CD14-positive monocyte (primary cell): ENCODE data around the gene OAT. TPM values are rescaled to one million over a fixed set of nuclear protein-coding genes. Genes with fewer than 3 reads are reported as not detected.
A peak's percentile ranks its signal among the peaks of the same experiment; 100 is the strongest.

Experiments used
- DNase-seq, 3 donors: peaks; one replicate each; pipeline ENCODE4 v3.0.0-alpha.2; 2011 to 2022
- H2AFZ ChIP-seq: 2 replicates; pipeline ENCODE4 v1.6.0; 2012; ENCODE audit warnings: mild to moderate bottlenecking, low read depth, low read length, inconsistent platforms; ENCODE audit not compliant: insufficient read depth, poor library complexity, severe bottlenecking
- H3K27ac ChIP-seq, 2 donors: 1 replicate in 1 of 2; 2 replicates in 1 of 2; pipeline ENCODE4 v1.5.1; 2012 to 2013; ENCODE audit warnings: low read length in 2 of 2, control low read depth in 1 of 2, inconsistent platforms in 1 of 2, low read depth in 1 of 2, mild to moderate bottlenecking in 1 of 2
- H3K27me3 ChIP-seq, 2 donors: one replicate each; pipeline versions ENCODE4 v1.6.0 to v1.6.1; 2011 to 2013; ENCODE audit warnings: low read length in 2 of 2; ENCODE audit not compliant: control insufficient read depth in 2 of 2, insufficient read depth in 2 of 2
- H3K36me3 ChIP-seq, 2 donors: replicated peaks in 1 of 2; 1 replicate in 1 of 2; 2 replicates in 1 of 2; pipeline versions ENCODE4 v1.5.1 to v1.6.1; 2012 to 2013; ENCODE audit warnings: low read length in 2 of 2, control low read depth in 1 of 2, inconsistent platforms in 1 of 2, mild to moderate bottlenecking in 1 of 2; ENCODE audit not compliant: insufficient read depth in 2 of 2, control insufficient read depth in 1 of 2
- H3K4me1 ChIP-seq, 2 donors: 1 replicate in 1 of 2; 2 replicates in 1 of 2; pipeline versions ENCODE4 v1.5.1 to v1.6.1; 2012 to 2013; ENCODE audit warnings: low read length in 2 of 2, control low read depth in 1 of 2, inconsistent platforms in 1 of 2, mild to moderate bottlenecking in 1 of 2, moderate library complexity in 1 of 2; ENCODE audit not compliant: insufficient read depth in 2 of 2, control insufficient read depth in 1 of 2
- H3K4me2 ChIP-seq: replicated peaks from 2 replicates; pipeline ENCODE3; 2012; ENCODE audit warnings: low read length, moderate library complexity, mild to moderate bottlenecking; ENCODE audit not compliant: poor library complexity, severe bottlenecking; ENCODE audit errors: extremely low read depth
- H3K4me3 ChIP-seq, 3 experiments: fragments of 200-600 bp in 1 of 3; sonication (generic) in 1 of 3; replicated peaks in 1 of 3; 1 replicate in 2 of 3; 2 replicates in 1 of 3; pipeline ENCODE4 v1.5.1; 2011 to 2013; ENCODE audit warnings: low read length in 3 of 3, mild to moderate bottlenecking in 3 of 3, control low read depth in 2 of 3, low read depth in 2 of 3, inconsistent platforms in 1 of 3, moderate library complexity in 1 of 3
- H3K79me2 ChIP-seq: 2 replicates; pipeline ENCODE4 v1.6.0; 2012; ENCODE audit warnings: mild to moderate bottlenecking, control low read depth, inconsistent platforms, low read length, moderate library complexity; ENCODE audit not compliant: insufficient read depth
- H3K9ac ChIP-seq: 2 replicates; pipeline ENCODE4 v1.6.0; 2017; ENCODE audit warnings: low read length, mild to moderate bottlenecking; ENCODE audit not compliant: insufficient read depth, poor library complexity, severe bottlenecking
- H3K9me3 ChIP-seq, 2 donors: replicated peaks in 1 of 2; 1 replicate in 1 of 2; 2 replicates in 1 of 2; pipeline versions ENCODE4 v1.5.1 to v1.6.1; 2012 to 2013; ENCODE audit warnings: low read length in 2 of 2, control low read depth in 1 of 2; ENCODE audit not compliant: control insufficient read depth in 1 of 2, insufficient read depth in 1 of 2
- H4K20me1 ChIP-seq: 2 replicates; pipeline ENCODE4 v1.6.0; 2012; ENCODE audit warnings: mild to moderate bottlenecking, low read length, control low read depth, moderate library complexity; ENCODE audit not compliant: insufficient read depth
- H3K27ac Mint-ChIP-seq, 7 donors: one replicate each; pipeline ENCODE4 v1.8.0; 2020; ENCODE audit warnings: mild to moderate bottlenecking in 7 of 7, mixed read lengths in 7 of 7, moderate library complexity in 6 of 7, inconsistent platforms in 2 of 7
- H3K27me3 Mint-ChIP-seq, 3 donors: one replicate each; pipeline ENCODE4 v1.8.0; 2021 to 2022; ENCODE audit warnings: low read depth in 3 of 3, mild to moderate bottlenecking in 3 of 3, mixed read lengths in 3 of 3, moderate library complexity in 3 of 3, inconsistent platforms in 1 of 3
- H3K36me3 Mint-ChIP-seq, 2 donors: one replicate each; pipeline ENCODE4 v1.8.0; 2020; ENCODE audit warnings: mixed read lengths in 2 of 2, inconsistent platforms in 1 of 2, mild to moderate bottlenecking in 1 of 2
- H3K4me1 Mint-ChIP-seq: one replicate; pipeline ENCODE4 v1.8.0; 2020; ENCODE audit warnings: mild to moderate bottlenecking, mixed read lengths
- H3K4me3 Mint-ChIP-seq, 2 donors: one replicate each; pipeline ENCODE4 v1.8.0; 2020; ENCODE audit warnings: mild to moderate bottlenecking in 2 of 2, mixed read lengths in 2 of 2, moderate library complexity in 1 of 2
- H3K9me3 Mint-ChIP-seq, 7 donors: one replicate each; pipeline ENCODE4 v1.8.0; 2020 to 2022; ENCODE audit warnings: mixed read lengths in 7 of 7, mild to moderate bottlenecking in 6 of 7, moderate library complexity in 6 of 7, inconsistent platforms in 2 of 7
- CTCF ChIP-seq: fragments of 200-600 bp; IDR thresholded peaks from one replicate; pipeline ENCODE4 v1.8.0; 2022; ENCODE audit warnings: antibody characterized with exemption, mild to moderate bottlenecking
- WGBS: methylation state at CpG from one replicate; pipeline ENCODE4 v1.1.5; 2013; ENCODE audit warnings: missing lambda C conversion rate; ENCODE audit not compliant: insufficient coverage; 5-methylcytosine and 5-hydroxymethylcytosine counted together
- intact Hi-C, 2 donors: fragments of 100-400 bp; cut with micrococcal nuclease; formaldehyde crosslinking; loops; one replicate each; pipeline versions ENCODE4 v1.15.0 to v1.15.1; 2023
- polyA plus RNA-seq, 3 donors: library from polyadenylated mRNA; depleted of rRNA in 1 of 3; unstranded in 2 of 3; stranded (reverse) in 1 of 3; fragments of 300-500 nt in 2 of 3; fragments of >200 nt in 1 of 3; fragmentation: Illumina TruSeq in 2 of 3; gene quantifications; 1 replicate in 2 of 3; 2 replicates in 1 of 3; pipeline ENCODE4 v1.2.3, GENCODE V29; 2012 to 2021

Gene OAT
- polyA plus RNA-seq, 3 donors = 83.5 to 89.6 (median 87.3) TPM

- Histone ChIP-seq H3K4me3 (peak overlapping the region; percentile 28 to 69 (median 35)), H3K27ac (peak overlapping the region in 1 of 2 donors; percentile 72), H3K27me3 (peaks cover 0 to 16% of the 10 kb centered on the region in 2 donors), H3K9me3 (peaks cover 0 to 7% of the 10 kb centered on the region in 2 donors), H3K36me3 (no peaks in the 10 kb centered on the region), H3K4me1 (peaks cover 13 to 15% of the 10 kb centered on the region in 2 donors), H3K4me2 (peak overlapping the region; percentile 80), H2AFZ (peak overlapping the region; percentile 82), H3K9ac (peak overlapping the region; percentile 58), H3K79me2 (no peaks in the 10 kb centered on the region), H4K20me1 (no peaks in the 10 kb centered on the region)
- Mint-ChIP-seq H3K9me3 (peaks cover 2 to 12% (median 4%) of the 10 kb centered on the region in 7 donors), H3K4me3 (peak overlapping the region; percentile 52 to 55), H3K4me1 (peaks cover 6% of the 10 kb centered on the region), H3K36me3 (no peaks in the 10 kb centered on the region), H3K27ac (peak overlapping the region in 3 of 7 donors; percentile 22 to 71 (median 57)), H3K27me3 (peaks cover 5 to 25% (median 18%) of the 10 kb centered on the region in 3 donors)
- intact Hi-C loops = loop anchor here (1.0 to 10.0 kb wide), 5 partner anchors 94 to 395 kb away; partner anchors contain the start of gene CHST15 (in 1 of the 2)
- 7% methylated on average over 62 of the region's 74 CpGs for WGBS
- TF ChIP-seq CTCF = peak; percentile 91
- peak; percentile 86 to 90 (median 88) for DNase-seq
These were observed 29.7 kb downstream of the OAT start for GRCh38 chr10:124388823-124389612.

- DNase-seq = no peak
- Mint-ChIP-seq H3K36me3 (no peaks in the 10 kb centered on the region), H3K4me3 (peak overlapping the region in 1 of 2 donors; percentile 60), H3K4me1 (peaks cover 4% of the 10 kb centered on the region), H3K9me3 (peaks cover 2 to 7% (median 4%) of the 10 kb centered on the region in 7 donors), H3K27ac (peak overlapping the region in 3 of 7 donors; percentile 22 to 67 (median 54)), H3K27me3 (peaks cover 5 to 28% (median 21%) of the 10 kb centered on the region in 3 donors)
- H3K4me3 ChIP-seq = peak overlapping the region; percentile 28 to 69 (median 35)
- peak overlapping the region; percentile 80 for H3K4me2 ChIP-seq
- peak overlapping the region in 1 of 2 donors; percentile 72 for H3K27ac ChIP-seq
- peaks cover 13 to 15% of the 10 kb centered on the region in 2 donors for H3K4me1 ChIP-seq
- intact Hi-C loops = loop anchor here (2.0 to 10.0 kb wide), 4 partner anchors 94 to 296 kb away; partner anchors contain the start of gene CHST15 (in 1 of the 2)
- H3K27me3 ChIP-seq = peaks cover 0 to 16% of the 10 kb centered on the region in 2 donors
- H3K9me3 ChIP-seq = peaks cover 0 to 7% of the 10 kb centered on the region in 2 donors
- H3K9ac ChIP-seq = peak overlapping the region; percentile 58
- H2AFZ ChIP-seq = peak overlapping the region; percentile 82
- H4K20me1 ChIP-seq = no peaks in the 10 kb centered on the region
- H3K36me3 ChIP-seq = no peaks in the 10 kb centered on the region
- H3K79me2 ChIP-seq = no peaks in the 10 kb centered on the region
- 89% methylated on average over 8 of the region's 9 CpGs for WGBS
- TF ChIP-seq CTCF = no peak
These were observed 30.3 kb downstream of the OAT start for GRCh38 chr10:124388476-124388822.
